IPS-18c (cell line): ENCODE results near the gene GARIN5B.

Experiments used
- H3K4me3 ChIP-seq: 2 replicates; pipeline ENCODE4 v1.7.0; 2013; ENCODE audit warnings: low read depth, mild to moderate bottlenecking, low read length, moderate library complexity; ENCODE audit not compliant: insufficient read depth
- H3K9me3 ChIP-seq: one replicate; pipeline ENCODE4 v1.6.1; 2013; ENCODE audit warnings: mild to moderate bottlenecking, low read length, moderate library complexity; ENCODE audit not compliant: control insufficient read depth, insufficient read depth

The GARIN5B gene

GRCh38 chr19:55391702-55392615 is 28.9 kb upstream of the GARIN5B start:
- Histone ChIP-seq H3K4me3 (no peak overlapping the region), H3K9me3 (no peaks in the 10 kb centered on the region)

DNA sequence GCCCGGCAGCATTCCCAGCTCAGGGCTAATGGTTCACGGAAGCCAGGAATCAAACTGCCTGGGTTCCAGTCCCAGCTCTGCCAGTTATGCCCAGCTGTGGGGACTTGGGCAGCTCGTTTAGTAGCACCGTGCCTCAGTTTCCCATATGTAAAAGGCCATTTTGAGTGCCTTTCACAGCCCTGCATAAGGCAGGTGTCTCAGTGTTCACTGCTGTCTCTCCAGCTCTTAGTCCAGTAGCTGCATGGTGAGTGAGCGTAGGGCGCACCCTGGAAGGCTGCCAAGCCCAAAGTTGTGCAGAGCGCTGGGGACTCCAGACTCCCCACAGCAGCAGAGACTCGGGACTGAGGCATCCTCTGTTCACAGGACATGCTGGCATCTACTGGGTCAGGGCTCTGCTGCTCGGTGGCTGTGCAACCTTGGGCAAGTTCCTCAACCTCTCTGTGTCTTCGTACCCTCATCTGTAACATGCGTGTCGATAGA is 28.2 kb upstream of the GARIN5B start:
- H3K4me3 ChIP-seq: no peak overlapping the region
- no peaks in the 10 kb centered on the region for H3K9me3 ChIP-seq

DNA sequence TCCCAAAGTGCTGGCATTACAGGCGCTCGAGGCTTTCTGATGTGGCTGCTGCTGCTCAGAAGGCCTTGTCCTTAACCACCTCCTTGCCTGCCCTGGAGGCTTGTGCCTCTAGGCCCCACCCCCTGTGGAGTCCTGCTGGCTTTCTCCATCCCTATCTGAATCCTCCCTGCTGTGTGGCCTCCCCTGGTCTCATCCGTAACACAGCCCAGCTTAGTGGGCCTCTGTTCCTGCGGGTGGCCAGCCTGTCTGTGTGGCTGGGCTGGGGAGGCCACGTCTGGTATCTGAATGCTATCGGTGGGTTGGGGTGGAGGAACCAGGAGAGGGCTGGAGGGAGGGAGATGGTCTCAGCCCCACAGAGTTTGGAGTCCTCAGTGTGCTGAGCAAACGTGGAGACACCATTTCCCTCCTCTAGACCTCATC is 27.4 kb upstream of the GARIN5B start:
- H3K9me3 ChIP-seq: no peaks in the 10 kb centered on the region
- H3K4me3 ChIP-seq: no peak overlapping the region

DNA sequence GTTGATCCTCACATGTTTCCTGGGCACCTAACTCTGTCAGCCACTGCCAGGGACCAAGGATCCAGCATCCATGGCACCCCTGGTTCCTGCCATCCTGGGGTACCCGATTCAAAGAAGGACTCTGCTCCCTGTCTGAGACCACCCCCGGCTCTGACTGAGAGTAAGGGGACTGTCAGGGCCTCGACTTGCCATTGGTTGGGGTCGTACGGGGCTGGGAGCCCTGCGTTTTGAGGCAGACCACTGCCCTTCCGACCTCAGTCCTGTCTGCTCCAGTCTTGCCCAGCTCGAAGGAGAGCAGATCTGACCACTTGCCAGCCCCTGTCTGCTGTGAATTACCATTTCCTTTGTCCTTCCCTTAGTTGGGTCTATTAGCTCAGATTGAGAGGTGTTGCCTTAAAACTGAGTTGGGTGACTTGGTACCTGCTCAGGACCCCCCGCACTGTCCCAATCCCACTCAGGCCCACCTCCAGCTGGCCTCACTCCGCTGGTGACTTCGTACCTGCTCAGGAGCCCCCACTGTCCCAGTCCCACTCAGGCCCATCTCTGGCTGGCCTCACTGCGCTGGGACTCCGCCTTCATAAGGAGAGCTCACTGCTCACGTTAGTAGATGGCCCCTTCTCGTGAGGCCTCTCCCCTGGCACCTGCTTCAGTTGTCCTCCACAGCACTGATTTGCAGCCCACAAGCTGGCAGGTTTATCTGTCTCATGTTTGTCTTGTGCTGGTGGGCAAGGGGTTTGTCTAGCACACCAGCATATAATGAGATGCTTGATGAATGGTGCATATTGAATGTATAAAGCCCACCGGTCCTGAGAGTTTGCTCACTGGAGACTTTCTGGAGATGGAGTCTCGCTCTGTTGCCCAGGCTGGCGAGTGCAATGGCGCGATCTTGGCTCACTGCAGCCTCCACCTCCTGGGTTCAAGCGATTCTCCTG is 26.6 kb upstream of the GARIN5B start:
- no peaks in the 10 kb centered on the region for H3K9me3 ChIP-seq
- peak overlapping the region; percentile 4; the same call in 1 of the 2 replicates for H3K4me3 ChIP-seq

- Histone ChIP-seq H3K4me3 (peak overlapping the region; percentile 88), H3K9me3 (no peaks in the 10 kb centered on the region)
Measured at GRCh38 chr19:55387736-55388497, 24.9 kb upstream of the GARIN5B start.

DNA sequence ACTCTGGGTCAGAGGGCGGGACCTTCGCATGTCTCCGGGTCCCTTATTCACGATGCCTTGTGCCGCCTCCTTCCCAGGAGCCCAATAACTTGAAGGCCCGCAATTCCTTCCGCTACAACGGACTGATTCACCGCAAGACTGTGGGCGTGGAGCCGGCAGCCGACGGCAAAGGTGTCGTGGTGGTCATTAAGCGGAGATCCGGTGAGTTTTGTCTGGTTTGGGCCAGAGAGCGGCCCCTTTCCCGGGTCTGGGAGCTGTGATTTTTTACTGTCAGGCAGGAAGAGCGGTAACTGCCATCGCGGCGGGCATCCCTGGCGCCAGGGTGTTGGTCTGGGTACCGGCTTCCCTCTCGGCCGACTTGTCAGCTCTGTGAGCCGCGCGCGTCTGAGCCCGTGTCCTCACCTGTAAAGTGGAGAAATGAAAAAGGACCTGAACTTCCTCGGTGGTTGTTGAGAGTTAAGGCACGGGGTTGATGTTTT is 23.5 kb upstream of the GARIN5B start:
- Histone ChIP-seq H3K9me3 (no peaks in the 10 kb centered on the region), H3K4me3 (peak overlapping the region; percentile 88)

GRCh38 chr19:55385724-55386492 is 22.8 kb upstream of the GARIN5B start, which contains the start of gene RPL28:
Gene RPL28 (plus strand): TSS chr19:55385932. CDS start chr19:55386358, 426 bp downstream.
- Histone ChIP-seq H3K9me3 (no peaks in the 10 kb centered on the region), H3K4me3 (peak within 1 kb of the TSS; percentile 88)

- Histone ChIP-seq H3K4me3 (peak overlapping the region; percentile 88), H3K9me3 (no peaks in the 10 kb centered on the region)
Measured at GRCh38 chr19:55384920-55385723, 22.1 kb upstream of the GARIN5B start.

DNA sequence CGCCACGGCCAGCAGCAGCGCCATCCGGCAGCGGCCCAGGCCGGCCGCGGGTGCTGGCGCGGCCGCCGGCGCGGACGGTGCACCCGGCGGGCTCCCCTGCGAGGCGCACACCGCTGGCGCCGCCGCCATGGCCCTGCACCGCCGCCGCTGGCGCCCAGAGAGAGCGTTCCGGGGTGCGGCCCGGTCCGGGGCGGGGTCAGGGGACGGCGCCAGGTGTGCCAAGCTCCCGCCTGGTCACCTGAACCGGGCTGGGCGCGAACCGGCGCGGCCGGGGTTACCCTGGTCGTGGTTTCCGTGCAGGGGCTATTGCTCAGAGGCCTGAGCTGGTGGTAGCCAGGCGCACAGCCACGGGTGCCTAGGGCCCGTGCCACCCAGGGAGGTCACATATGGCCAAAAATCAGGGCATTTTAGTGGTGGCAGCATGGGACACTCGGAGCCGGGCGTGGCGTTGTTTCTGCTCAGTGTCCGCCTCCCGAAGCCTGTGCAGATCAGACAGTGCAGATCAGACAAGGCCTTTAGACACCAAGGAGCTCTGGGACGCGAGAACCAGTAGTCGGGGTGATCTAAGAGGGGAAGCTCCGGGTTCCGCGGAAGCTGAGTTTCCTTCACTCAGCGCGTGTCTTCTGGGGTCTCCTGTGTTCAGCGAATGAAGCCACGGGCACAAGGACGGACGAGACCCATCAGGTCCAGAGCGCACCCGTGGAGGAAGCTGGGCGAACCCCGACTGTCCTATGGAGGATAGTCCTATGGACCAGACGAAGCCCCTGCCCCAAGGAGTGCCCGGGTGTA is 21.3 kb upstream of the GARIN5B start, which contains the start of gene TMEM238:
TMEM238 (minus strand) TSS at position 162 of the 789 bp plus-strand sequence; CDS start at position 129, 33 bp downstream.
- Histone ChIP-seq H3K9me3 (no peaks in the 10 kb centered on the region), H3K4me3 (peak within 1 kb of the TSS; percentile 88)

DNA sequence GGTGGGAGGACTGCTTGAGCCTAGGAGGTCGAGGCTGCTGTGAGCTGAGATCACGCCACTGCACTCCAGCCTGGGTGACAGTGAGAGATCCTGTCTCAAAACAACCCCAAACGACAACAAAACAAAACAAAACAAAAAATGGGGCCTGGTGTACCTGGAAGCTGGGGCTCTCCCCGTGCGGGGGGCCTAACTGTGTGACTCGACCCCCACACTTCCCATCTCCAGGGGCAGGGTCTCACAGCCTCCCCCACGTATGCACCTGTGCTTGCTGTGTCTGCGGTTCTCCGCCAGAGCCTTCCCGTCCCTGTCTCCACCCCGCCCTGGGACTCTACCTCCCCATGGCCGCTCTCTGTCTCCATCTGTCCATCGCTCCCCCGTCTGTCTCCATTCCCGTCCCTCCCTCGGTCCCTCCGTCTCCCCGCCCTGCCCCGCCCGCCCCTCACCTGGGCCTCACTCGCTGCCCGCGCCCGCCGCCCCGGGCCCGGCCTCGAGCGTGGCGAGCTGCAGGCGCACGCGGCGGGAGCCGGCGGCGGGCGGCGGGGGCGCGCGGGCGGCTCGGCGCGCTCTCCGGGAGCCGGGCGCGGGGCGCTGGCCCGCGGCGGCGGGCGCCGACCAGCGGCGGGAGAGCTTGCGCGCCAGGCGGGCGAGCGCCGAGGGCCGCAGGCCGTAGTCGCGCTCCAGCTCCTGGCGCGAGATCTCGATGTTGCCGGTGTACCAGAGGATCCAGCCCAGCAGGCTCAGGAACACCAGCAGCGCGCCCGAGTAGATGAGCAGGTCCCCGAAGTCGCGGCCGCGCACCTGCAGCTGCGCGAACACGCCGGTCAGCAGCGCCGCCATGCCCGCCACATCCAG is 20.4 kb upstream of the GARIN5B start:
- Histone ChIP-seq H3K9me3 (no peaks in the 10 kb centered on the region), H3K4me3 (peak overlapping the region; percentile 88)

GRCh38 chr19:55382522-55383054 is 19.5 kb upstream of the GARIN5B start:
- H3K4me3 ChIP-seq: no peak overlapping the region
- H3K9me3 ChIP-seq: no peaks in the 10 kb centered on the region

GRCh38 chr19:55382013-55382412 is 19.0 kb upstream of the GARIN5B start:
- H3K4me3 ChIP-seq: no peak overlapping the region
- no peaks in the 10 kb centered on the region for H3K9me3 ChIP-seq

- Histone ChIP-seq H3K9me3 (no peaks in the 10 kb centered on the region), H3K4me3 (no peak overlapping the region)
Measured at GRCh38 chr19:55379174-55379573, 16.1 kb upstream of the GARIN5B start.
